Colon (tissue), 2 donors: ENCODE measurements around the gene DLGAP1.
"Not testable (repeated sequence)": the region's sequence is repeated elsewhere in the genome, so short reads cannot be mapped to it uniquely, and the experiment has no call there.

Source experiments
- FAIRE-seq: peaks from 2 replicates; lab custom pipeline; 2012; peaks lifted over from hg19 to GRCh38; lab: Jason Lieb, UNC
- donor health status: control.
- donor health status: control.

Gene DLGAP1

DNA sequence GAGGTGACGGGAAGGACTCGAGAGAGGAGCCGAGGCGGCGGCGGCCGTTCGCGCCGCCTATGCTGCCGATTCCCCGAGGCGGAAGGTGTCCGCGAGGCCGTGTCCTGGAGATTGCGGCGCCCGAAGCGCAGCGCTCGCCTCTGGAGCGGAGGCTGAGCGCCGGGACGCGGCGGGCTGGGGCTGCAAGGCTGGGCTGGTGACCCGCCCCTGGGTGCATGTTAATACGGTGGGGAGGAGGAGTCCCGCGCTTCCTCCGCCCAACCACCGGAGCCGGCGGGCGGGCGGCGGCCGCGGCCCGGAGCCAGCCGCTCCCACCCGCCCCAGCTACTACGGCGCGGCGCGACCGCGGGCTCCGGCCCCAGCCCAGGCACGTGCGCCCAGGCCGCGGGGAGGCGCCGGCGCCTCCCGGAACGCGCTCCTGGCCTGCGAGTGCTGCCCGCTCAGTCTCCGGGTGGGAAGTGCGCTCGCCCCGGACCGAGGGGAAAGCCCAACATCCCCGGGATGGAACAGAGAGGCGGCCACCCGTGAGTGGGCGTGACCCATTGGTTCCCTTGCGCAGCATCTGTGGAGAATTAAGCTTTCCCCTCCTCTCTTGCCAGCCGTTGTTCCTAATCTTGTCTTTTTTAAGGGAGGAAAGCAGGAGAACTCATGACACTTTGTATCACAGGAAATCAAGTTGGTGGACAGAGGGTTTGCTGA is at the start of gene DLGAP1:
Gene DLGAP1, minus strand, starts transcription at position 195 of the 699 bp plus-strand sequence.
- FAIRE-seq, result no peak

DNA sequence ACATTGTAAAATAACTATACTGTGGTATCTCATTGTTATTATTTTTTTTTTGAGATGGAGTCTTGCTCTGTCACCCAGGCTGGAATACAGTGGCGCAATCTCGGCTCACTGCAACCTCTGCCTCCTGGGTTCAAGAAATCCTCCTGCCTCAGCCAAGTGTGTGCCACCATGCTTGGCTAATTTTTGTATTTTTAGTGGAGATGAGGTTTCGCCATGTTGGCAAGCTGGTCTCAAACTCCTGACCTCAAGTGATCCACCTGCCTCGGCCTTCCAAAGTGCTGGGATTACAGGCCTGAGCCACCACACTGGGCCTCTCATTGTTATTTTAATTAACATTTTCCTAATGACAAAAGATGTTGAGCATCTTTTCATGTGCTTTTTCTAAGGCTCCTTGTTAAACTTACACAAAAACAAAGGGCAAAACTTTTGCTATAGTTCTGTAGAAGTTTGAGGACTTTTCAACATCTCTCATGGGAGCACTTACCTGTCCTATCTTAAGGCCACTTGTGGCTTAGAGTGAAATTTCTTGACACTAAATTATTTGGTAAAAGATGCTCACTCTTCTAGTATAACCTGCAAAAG is 39.7 kb upstream of the DLGAP1 start:
- not testable (repeated sequence) for FAIRE-seq

GRCh38 chr18:4468511-4468910 is 13.4 kb upstream of the DLGAP1 start:
- FAIRE-seq, result no peak

DNA sequence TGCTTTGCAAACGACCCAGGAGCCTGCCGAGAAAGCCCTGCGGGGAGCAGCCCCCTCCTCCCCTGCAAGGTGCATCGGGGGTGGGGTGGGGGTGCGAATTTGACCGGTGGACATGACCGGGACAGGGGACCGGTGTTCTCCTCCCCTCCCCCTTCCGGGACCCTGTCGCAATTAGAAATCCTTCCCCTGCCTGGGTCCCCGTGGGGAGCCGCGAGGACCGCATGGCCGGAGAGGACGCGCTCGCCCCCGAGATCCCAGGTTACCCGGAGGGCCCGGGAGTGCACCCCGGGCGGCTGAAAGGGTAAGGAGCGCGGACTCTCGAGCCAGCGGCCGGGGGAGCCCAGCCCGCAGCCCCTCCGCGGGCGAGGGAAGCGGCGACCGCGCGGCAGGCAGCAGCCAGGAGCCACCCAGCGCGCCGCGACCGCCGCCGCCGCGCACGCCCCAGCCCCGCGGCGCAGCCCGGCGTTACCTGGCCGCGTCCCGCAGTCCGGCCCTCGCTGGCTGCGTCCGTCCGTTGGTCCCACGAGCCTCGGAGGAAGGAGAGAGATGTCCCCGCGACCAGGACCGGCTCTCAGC is 482 bp downstream of the DLGAP1 start:
- FAIRE-seq, result no peak

DNA sequence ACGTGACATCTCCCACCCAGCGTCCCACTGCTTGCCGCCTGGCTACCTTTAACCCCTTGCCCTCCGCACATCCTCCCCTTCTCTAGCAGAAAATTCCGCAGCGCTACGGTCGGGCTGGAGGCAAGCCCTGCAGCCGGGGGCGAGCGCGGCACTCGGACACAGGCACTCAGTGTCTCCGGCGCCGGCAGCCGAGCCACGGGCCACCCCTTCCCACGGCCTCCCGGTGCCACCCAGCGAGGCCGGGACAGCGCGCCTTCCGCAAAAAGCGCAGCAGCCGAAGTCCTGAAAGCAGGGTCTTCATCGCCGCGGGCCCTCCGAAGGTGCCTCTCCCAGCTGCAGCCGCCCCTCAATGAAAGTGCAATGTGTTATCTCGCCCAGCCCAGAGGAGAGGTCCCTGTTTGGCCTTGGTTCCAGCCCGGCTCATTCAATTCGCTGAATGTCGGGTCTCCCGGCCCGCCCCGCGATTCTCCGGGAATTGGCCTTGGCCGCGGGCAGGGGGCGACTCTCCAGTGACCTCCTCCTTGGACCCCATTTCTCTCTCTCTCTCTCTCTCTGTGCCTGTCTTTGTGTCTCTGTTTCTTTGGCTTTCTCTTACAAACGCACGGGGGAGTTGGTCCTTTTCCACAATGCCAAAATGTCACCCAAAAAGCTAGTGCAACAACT is 1.1 kb downstream of the DLGAP1 start:
- no peak for FAIRE-seq

DNA sequence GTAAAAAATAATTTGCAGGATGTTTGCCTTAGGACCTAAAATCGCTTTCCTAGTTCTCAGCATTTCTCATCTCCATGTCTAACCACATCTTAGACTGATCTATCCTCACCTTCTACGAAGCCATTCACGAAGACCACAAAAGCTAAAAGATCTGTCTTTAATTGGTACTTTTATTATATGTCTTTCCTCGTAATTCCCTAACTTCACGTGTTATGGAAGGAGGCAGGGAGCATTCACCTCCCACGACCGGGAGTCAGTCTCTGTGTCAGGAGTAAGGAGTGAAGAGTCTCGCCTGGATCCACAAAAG is 1.6 kb downstream of the DLGAP1 start:
- no peak for FAIRE-seq

DNA sequence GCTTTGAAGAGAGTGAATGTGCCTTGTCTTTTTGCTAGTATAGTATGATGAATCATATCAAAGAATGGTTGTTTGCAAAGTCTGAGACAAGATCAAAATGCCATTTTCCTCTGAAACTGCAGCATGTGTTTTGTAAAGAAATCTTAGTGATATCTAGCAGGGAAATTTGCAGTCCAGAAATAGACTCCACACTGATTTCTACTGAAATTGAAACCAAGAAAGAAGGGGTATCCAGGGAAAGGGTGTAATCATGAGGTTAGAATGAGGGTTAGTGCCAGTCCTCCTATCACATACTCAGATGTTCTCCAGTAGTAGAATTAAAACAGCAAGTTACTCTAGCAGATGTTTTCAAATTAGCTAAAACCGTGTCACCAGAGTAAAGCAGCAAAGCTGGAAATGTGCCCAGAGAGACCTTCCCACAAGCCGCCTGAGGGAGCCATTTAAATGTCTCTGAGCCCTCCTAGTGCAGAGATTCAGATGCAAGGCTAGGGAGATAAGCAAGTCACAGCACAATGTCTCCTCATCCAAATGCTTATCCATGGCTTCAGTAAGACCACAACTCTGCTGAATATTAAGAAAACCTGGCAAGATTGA is 4.9 kb downstream of the DLGAP1 start:
- no peak for FAIRE-seq

- no peak for FAIRE-seq
These were observed 9.2 kb downstream of the DLGAP1 start for GRCh38 chr18:4445902-4446301.

DNA sequence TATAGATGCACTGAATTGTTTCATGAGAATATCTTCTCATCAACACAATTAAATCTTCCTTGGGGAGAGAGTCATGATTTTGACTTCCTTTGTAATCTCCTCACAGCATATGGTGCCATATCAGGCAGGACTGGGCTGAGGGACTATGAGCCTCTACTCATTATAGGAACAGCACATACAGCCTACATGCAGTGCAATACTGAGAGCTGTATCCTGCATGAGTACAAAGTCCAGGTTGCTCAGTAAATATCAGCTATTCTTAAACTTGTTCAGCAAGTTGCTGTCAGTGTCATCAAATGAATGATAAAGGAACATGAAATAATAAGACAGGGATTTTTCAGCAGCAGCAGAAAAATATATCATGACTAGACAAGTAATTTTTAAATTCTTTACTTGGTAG is 10.8 kb downstream of the DLGAP1 start:
- no peak for FAIRE-seq

- FAIRE-seq, result no peak
These were observed 14.0 kb downstream of the DLGAP1 start for GRCh38 chr18:4441098-4441497.

GRCh38 chr18:4438938-4439337 is 16.2 kb downstream of the DLGAP1 start:
- FAIRE-seq, result no peak

- FAIRE-seq, result no peak
These were observed 21.4 kb downstream of the DLGAP1 start for GRCh38 chr18:4433717-4434116.

DNA sequence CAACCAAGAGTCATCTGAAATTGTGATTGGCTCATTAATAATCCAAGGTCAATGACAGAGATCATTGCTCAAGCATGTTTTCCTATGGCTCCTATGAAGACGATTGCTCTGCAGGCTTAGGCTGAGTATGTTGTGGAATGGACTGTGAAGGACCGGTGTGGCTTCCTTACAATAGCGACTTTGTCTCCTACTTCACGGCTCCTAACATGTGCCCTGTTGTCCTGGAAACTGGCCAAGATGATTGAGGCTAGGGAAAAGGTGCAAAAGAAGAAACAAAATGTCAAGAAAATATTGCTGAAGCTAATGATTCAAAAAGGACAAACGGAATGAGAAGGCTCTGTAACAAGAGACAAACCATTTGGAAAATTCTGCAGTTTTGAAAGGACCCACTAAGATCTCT is 24.3 kb downstream of the DLGAP1 start:
- no peak for FAIRE-seq

- FAIRE-seq, result no peak
These were observed 37.4 kb downstream of the DLGAP1 start for GRCh38 chr18:4417714-4418113.

- FAIRE-seq, result no peak
These were observed 38.1 kb downstream of the DLGAP1 start for GRCh38 chr18:4416976-4417375.

- FAIRE-seq, result no peak
These were observed 42.8 kb downstream of the DLGAP1 start for GRCh38 chr18:4412286-4412685.

GRCh38 chr18:4406856-4407255 is 48.3 kb downstream of the DLGAP1 start:
- FAIRE-seq, result no peak

DNA sequence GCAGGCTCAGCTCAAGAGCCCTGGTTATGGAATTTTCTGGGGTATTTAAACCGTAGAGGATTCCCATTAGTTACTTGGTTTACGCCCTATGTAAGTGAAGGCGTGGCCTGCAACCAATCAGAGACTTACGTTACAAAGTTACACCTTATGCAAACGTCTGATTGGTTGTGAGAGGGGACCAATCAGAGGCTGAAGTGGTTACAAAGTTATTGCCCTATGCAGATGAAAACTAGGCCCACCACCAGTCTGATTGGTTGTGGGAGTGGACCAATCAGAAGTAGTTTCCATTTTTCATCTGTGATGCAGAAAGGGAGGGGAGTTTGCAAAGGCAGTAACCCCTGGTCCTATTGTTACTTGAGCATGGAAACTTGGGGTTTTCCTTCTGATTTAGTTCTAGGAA is 49.1 kb downstream of the DLGAP1 start:
- no peak for FAIRE-seq

DNA sequence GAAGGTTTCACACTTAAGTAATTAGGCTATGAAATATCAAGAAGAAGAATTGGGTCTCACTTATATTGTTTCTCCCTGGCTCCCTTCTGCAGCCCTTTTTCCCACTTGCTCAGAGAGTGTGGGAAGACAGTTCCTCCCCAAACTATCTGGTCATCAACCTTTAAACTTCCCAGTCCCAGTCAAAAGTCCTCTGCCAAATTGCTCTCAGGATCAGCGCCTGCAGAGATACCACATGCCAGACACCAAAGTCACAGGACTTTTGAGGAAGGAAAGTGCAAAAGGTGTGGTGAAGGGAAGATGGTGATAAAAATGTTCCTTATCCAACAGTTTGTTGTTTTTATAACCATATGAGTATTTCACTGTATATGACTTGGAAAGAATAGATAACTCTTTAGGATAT is 51.3 kb downstream of the DLGAP1 start:
- no peak for FAIRE-seq

DNA sequence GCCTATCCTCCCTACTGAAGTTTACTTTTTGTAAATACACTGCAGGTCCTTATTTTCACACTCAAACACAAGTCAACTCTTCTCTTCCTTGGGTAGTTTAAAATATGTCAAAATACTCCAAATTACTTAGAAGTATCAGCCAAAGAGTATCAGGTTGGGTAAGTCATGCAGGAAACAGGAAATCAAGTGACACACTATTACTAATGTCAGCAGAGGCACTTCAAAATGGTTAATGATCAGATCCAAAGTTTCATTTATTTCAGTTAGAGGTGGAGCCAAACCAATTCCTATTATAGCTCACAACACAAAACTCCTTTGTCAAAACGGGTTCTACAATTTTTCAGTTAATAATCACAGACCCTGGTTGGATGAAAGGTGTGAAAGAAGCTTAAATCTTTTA is 54.2 kb downstream of the DLGAP1 start:
- no peak for FAIRE-seq

- FAIRE-seq, result no peak
These were observed 55.2 kb downstream of the DLGAP1 start for GRCh38 chr18:4399929-4400328.

DNA sequence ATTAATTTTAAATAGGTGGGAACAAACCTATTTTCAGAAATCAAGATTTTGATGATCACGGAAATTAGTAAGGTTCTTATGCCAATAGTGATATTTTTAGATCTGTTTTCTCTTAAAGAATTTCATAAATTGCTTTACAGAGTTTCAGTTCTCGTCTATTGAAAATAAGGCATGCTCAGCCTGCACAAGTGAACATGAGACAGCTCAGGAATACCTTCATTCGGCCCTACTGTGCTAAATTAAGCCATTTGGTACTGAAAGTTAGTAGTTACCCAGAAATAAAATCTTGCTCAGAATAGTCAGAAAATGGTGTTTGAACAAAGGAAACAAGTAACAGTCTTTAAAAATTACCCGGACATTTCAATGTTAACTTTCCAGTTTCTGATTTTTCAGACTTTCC is 60.4 kb downstream of the DLGAP1 start:
- FAIRE-seq, result no peak

DNA sequence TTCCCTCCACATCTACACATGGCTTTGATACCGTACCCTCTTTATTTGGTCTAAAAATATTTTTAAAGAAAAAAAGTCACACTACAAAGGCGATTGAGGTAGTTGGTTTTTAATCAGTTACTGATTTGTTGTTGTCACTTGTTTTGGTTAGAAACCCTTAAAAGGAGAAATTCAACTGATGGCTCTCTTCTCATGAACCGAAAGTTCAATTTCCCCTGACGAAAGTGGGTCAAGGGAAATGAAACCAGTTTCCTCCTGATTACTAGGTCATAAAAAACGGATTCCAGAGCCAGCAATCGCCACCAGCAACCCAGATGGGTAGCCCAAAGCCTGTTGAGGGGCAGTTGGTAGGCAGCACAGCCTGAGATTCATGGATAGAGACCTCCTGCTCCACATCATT is 63.2 kb downstream of the DLGAP1 start:
- FAIRE-seq, result no peak
